ENCODE data around the gene MRPS2. TPM values are rescaled to one million over a fixed set of nuclear protein-coding genes. Genes with fewer than 3 reads are reported as not detected.
"Not testable (repeated sequence)": the region's sequence is repeated elsewhere in the genome, so short reads cannot be mapped to it uniquely, and the experiment has no call there.

Gene MRPS2
- polyA plus RNA-seq, 2 of the 4 experiments (the other 2 are of a cell fraction), result 66.9 to 90.1 TPM

GRCh38 chr9:135456436-135457104 is 43.9 kb upstream of the MRPS2 start:
- ATAC-seq (no peak), DNase-seq (ENCODE audit: low read depth in 1 of 2, low spot score in 1 of 2) (no peak), FAIRE-seq (no peak)
- ChIA-PET POLR2A (no interaction called here), CTCF (interaction anchor here (2.0 kb wide), 1 partner anchor 16 kb away, joined by 11 read pairs; no protein-coding TSS in a partner anchor)
- no peak overlapping the region for H3K4me2 ChIP-seq
- H3K9me3 ChIP-seq, result peaks cover 9% of the 10 kb centered on the region; the same call in 2 of the 3 replicates
- no peak overlapping the region for H3K27ac ChIP-seq
- WGBS (ENCODE audit: missing lambda C conversion rate), result 71% methylated on average over 19 of the region's 19 CpGs
- TF ChIP-seq MAFK (IDR thresholded peaks at IDR 0.05; ENCODE audit: partially characterized antibody) (no peak), PHF8 (IDR thresholded peaks at IDR 0.05; ENCODE audit: borderline replicate concordance, low read depth) (no peak), JUN (IDR thresholded peaks at IDR 0.05) (no peak), HOXB5 (CRISPR knock-in tag; IDR thresholded peaks at IDR 0.05) (no peak), FOSB (CRISPR knock-in tag; IDR thresholded peaks at IDR 0.05) (no peak), HMGXB4 (CRISPR knock-in tag; IDR thresholded peaks at IDR 0.05; ENCODE audit: borderline replicate concordance) (no peak), RARB (CRISPR knock-in tag; IDR thresholded peaks at IDR 0.05) (no peak), CEBPB (IDR thresholded peaks at IDR 0.05) (no peak), HES2 (IDR thresholded peaks at IDR 0.05) (no peak), EHMT2 (IDR thresholded peaks at IDR 0.05; ENCODE audit: low read depth) (no peak), BCL3 (IDR thresholded peaks at IDR 0.05) (no peak), ZC3H11A (IDR thresholded peaks at IDR 0.05) (no peak), FOXS1 (CRISPR knock-in tag; IDR thresholded peaks at IDR 0.05) (no peak)
- H3K4me1 ChIP-seq, result no peaks in the 10 kb centered on the region
- no peak overlapping the region for H3K4me3 ChIP-seq

GRCh38 chr9:135458478-135458877 is 42.0 kb upstream of the MRPS2 start:
- whole genome bisulfite sequencing (ENCODE audit: missing lambda C conversion rate), result 95% methylated on average over 5 of the region's 5 CpGs
- POLR2A ChIA-PET, FAIRE-seq: not testable (repeated sequence)

GRCh38 chr9:135461936-135462335 is 38.5 kb upstream of the MRPS2 start:
- 87% methylated on average over 11 of the region's 11 CpGs for WGBS (ENCODE audit: missing lambda C conversion rate)
- Histone ChIP-seq H3K4me3 (no peak overlapping the region), H3K4me2 (no peak overlapping the region), H3K4me1 (peaks cover 15% of the 10 kb centered on the region), H3K9me3 (no peaks in the 10 kb centered on the region), H3K27ac (no peak overlapping the region)
- ATAC-seq (no peak), DNase-seq (ENCODE audit: low read depth in 1 of 2, low spot score in 1 of 2) (no peak), FAIRE-seq (no peak)
- no peak for TF ChIP-seq FOSB (CRISPR knock-in tag; IDR thresholded peaks at IDR 0.05)
- TF ChIP-seq HOXA7 (CRISPR knock-in tag; IDR thresholded peaks at IDR 0.05), result no peak
- ChIA-PET CTCF (interaction anchor here (2.4 to 2.7 kb wide), 2 partner anchors 21 to 22 kb away, joined by 6 to 10 read pairs; no protein-coding TSS in a partner anchor), POLR2A (no interaction called here)

More at GRCh38 chr9:135458478-135458877, 42.0 kb upstream of the MRPS2 start:
- H3K4me3 ChIP-seq; ATAC-seq; H3K27ac ChIP-seq; CTCF ChIA-PET; DNase-seq (ENCODE audit: low read depth in 1 of 2, low spot score in 1 of 2); H3K4me2 ChIP-seq; H3K9me3 ChIP-seq: not testable (repeated sequence)
- peaks cover 10% of the 10 kb centered on the region for H3K4me1 ChIP-seq

GRCh38 chr9:135463140-135463539 is 37.3 kb upstream of the MRPS2 start:
- peak; percentile 27 to 78 for DNase-seq (ENCODE audit: low read depth in 1 of 2, low spot score in 1 of 2)
- ChIA-PET POLR2A (interaction anchor here (0.7 kb wide), 1 partner anchor 30 kb away, joined by 3 read pairs; no protein-coding TSS in a partner anchor), CTCF (interaction anchor here (0.9 to 2.7 kb wide), 4 partner anchors 11 to 51 kb away, joined by 3 to 10 read pairs (median 4); no protein-coding TSS in a partner anchor)
- H3K4me3 ChIP-seq, result no peak overlapping the region
- no peaks in the 10 kb centered on the region for H3K9me3 ChIP-seq
- TF ChIP-seq USF2 (IDR thresholded peaks at IDR 0.05) (peak; percentile 78), SREBF2 (IDR thresholded peaks at IDR 0.05) (no peak), FOSL2 (IDR thresholded peaks at IDR 0.05) (no peak; the same call in 1 of the 2 replicates), FOSL2 (CRISPR knock-in tag; IDR thresholded peaks at IDR 0.05) (peak; percentile 64; the same call in 1 of the 2 replicates), RARB (CRISPR knock-in tag; IDR thresholded peaks at IDR 0.05) (no peak), CBX2 (IDR thresholded peaks at IDR 0.05; ENCODE audit: borderline replicate concordance, low read depth) (no peak), NR3C1 (IDR thresholded peaks at IDR 0.05) (no peak), EHF (CRISPR knock-in tag; IDR thresholded peaks at IDR 0.05) (no peak), POLR2A (IDR thresholded peaks at IDR 0.05; ENCODE audit: low read length) (no peak), HOXB13 (CRISPR knock-in tag; IDR thresholded peaks at IDR 0.05; ENCODE audit: low read depth) (no peak)
- peak overlapping the region; percentile 33 to 47; a peak in 1 of 6 replicates for H3K27ac ChIP-seq
- peak overlapping the region; percentile 61 for H3K4me2 ChIP-seq
- no peak for FAIRE-seq
- ATAC-seq, result peak; percentile 80 to 83
- 37% methylated on average over 3 of the region's 3 CpGs for WGBS (ENCODE audit: missing lambda C conversion rate)
- H3K4me1 ChIP-seq, result peaks cover 15% of the 10 kb centered on the region

Data from A549 (cell line).